Stimulated activated CD8-positive, alpha-beta memory T cell treated with anti-CD3 and anti-CD28 coated beads, Interleukin-2, amount 100 ng/mL, for 48 hours (primary cell): ENCODE measurements around the gene TOGARAM1.

Experiments used
- DNase-seq, 2 donors: peaks; one replicate each; pipeline ENCODE4 v3.0.0-alpha.2; 2020; ENCODE audit warnings: low read depth in 2 of 2

TOGARAM1 gene

GRCh38 chr14:44961554-44962333 lies at the start of gene TOGARAM1, which contains the start of gene KLHL28:
Gene TOGARAM1, plus strand, starts transcription at chr14:44962190. Its CDS starts 232 bp downstream, at chr14:44962422.
Gene KLHL28, minus strand, starts transcription at chr14:44961947. Its CDS starts 16,019 bp downstream, at chr14:44945928.
- peak; percentile 80 to 86 for DNase-seq

- no peak for DNase-seq
Measured at GRCh38 chr14:44914849-44915248, 47.1 kb upstream of the TOGARAM1 start.

- DNase-seq: no peak
Measured at GRCh38 chr14:44928793-44929192, 33.2 kb upstream of the TOGARAM1 start.

GRCh38 chr14:44935155-44935554 lies 26.8 kb upstream of the TOGARAM1 start:
- no peak for DNase-seq

GRCh38 chr14:44937547-44937946 lies 24.4 kb upstream of the TOGARAM1 start:
- DNase-seq: no peak

GRCh38 chr14:44940211-44940610 lies 21.8 kb upstream of the TOGARAM1 start:
- DNase-seq: no peak

- DNase-seq: no peak
Measured at GRCh38 chr14:44940944-44941343, 21.0 kb upstream of the TOGARAM1 start.

- no peak for DNase-seq
Measured at GRCh38 chr14:44941591-44941990, 20.4 kb upstream of the TOGARAM1 start.

- DNase-seq: no peak
Measured at GRCh38 chr14:44942436-44942835, 19.6 kb upstream of the TOGARAM1 start.

- no peak for DNase-seq
Measured at GRCh38 chr14:44944107-44944506, 17.9 kb upstream of the TOGARAM1 start.

GRCh38 chr14:44945264-44945663 lies 16.7 kb upstream of the TOGARAM1 start:
- DNase-seq: no peak

GRCh38 chr14:44951051-44951450 lies 10.9 kb upstream of the TOGARAM1 start:
- DNase-seq: no peak

- DNase-seq: no peak
Measured at GRCh38 chr14:44952391-44953110, 9.4 kb upstream of the TOGARAM1 start.

- DNase-seq: no peak
Measured at GRCh38 chr14:44954750-44955149, 7.2 kb upstream of the TOGARAM1 start.

- no peak for DNase-seq
Measured at GRCh38 chr14:44955528-44955927, 6.5 kb upstream of the TOGARAM1 start.

- DNase-seq: no peak
Measured at GRCh38 chr14:44956866-44957265, 5.1 kb upstream of the TOGARAM1 start.

GRCh38 chr14:44959538-44959937 lies 2.5 kb upstream of the TOGARAM1 start:
- no peak for DNase-seq

GRCh38 chr14:44960146-44960545 lies 1.8 kb upstream of the TOGARAM1 start:
- no peak for DNase-seq

- no peak for DNase-seq
Measured at GRCh38 chr14:44960646-44961045, 1.3 kb upstream of the TOGARAM1 start.

GRCh38 chr14:44961151-44961553 lies 838 bp upstream of the TOGARAM1 start:
- DNase-seq: peak; percentile 22 to 33

GRCh38 chr14:44962334-44963043 lies 499 bp downstream of the TOGARAM1 start:
- DNase-seq: peak; percentile 8 to 12

GRCh38 chr14:44963044-44963528 lies 1.1 kb downstream of the TOGARAM1 start:
- no peak for DNase-seq
